Lower lobe of right lung (tissue), 2 donors: ENCODE results near the gene EXTL2. TPM values are rescaled to one million over a fixed set of nuclear protein-coding genes. Genes with fewer than 3 reads are reported as not detected.
"Not testable (repeated sequence)": the region's sequence is repeated elsewhere in the genome, so short reads cannot be mapped to it uniquely, and the experiment has no call there.

Experiments used
- ATAC-seq, 2 donors: fragments of 200-7000 bp; cut with Tn5 transposase; one replicate each; pipeline ENCODE4 v1.9.1; 2020 to 2022; ENCODE audit warnings: mild to moderate bottlenecking in 2 of 2, moderate library complexity in 2 of 2
- DNase-seq: peaks from one replicate; pipeline ENCODE4 v3.0.0-alpha.2; 2020
- H3K27ac ChIP-seq: fragments of 200-600 bp; one replicate; pipeline ENCODE4 v1.8.0; 2022
- H3K27me3 ChIP-seq: fragments of 200-600 bp; one replicate; pipeline ENCODE4 v1.8.0; 2022; ENCODE audit warnings: low read depth
- H3K36me3 ChIP-seq: fragments of 200-600 bp; one replicate; pipeline ENCODE4 v1.8.0; 2022; ENCODE audit warnings: mild to moderate bottlenecking
- H3K4me1 ChIP-seq: fragments of 200-600 bp; one replicate; pipeline ENCODE4 v1.8.0; 2022
- H3K4me3 ChIP-seq: fragments of 200-600 bp; one replicate; pipeline ENCODE4 v1.8.0; 2022; ENCODE audit warnings: mild to moderate bottlenecking
- H3K9me3 ChIP-seq: fragments of 200-600 bp; one replicate; pipeline ENCODE4 v1.8.0; 2022
- intact Hi-C: fragments of 100-400 bp; cut with DNase I; formaldehyde crosslinking; loops from one replicate; pipeline ENCODE4 v1.11.0; 2022
- total RNA-seq: library from RNA; stranded (reverse); fragmentation: NEBNext Ultra II Directional; extraction: Animal tissue kit (Norgen Biotek cat#: 25700); gene quantifications from one replicate; pipeline ENCODE4 v1.2.1, GENCODE V29; 2021
- TF ChIP-seq, protein P1 (sequence below): fragments of 200-600 bp; IDR thresholded peaks from one replicate; pipeline ENCODE4 v1.8.0; 2022; ENCODE audit warnings: antibody characterized with exemption, mild to moderate bottlenecking
- donor health status: DM: no; HTN: yes; CAD: no; lungs with severe emphysema.

The EXTL2 gene
- total RNA-seq, 1 donor from 2014 or later = 10.2 TPM

GRCh38 chr1:100936194-100936967, 41.7 kb upstream of the EXTL2 start:
- Histone ChIP-seq H3K4me1 (no peaks in the 10 kb centered on the region), H3K4me3 (no peak overlapping the region), H3K27ac (no peak overlapping the region), H3K9me3 (no peaks in the 10 kb centered on the region), H3K27me3 (no peaks in the 10 kb centered on the region), H3K36me3 (peaks cover 6% of the 10 kb centered on the region)
- ATAC-seq = no peak
- intact Hi-C loops = no loop called here
- no peak for DNase-seq
- TF ChIP-seq, protein P1, sequence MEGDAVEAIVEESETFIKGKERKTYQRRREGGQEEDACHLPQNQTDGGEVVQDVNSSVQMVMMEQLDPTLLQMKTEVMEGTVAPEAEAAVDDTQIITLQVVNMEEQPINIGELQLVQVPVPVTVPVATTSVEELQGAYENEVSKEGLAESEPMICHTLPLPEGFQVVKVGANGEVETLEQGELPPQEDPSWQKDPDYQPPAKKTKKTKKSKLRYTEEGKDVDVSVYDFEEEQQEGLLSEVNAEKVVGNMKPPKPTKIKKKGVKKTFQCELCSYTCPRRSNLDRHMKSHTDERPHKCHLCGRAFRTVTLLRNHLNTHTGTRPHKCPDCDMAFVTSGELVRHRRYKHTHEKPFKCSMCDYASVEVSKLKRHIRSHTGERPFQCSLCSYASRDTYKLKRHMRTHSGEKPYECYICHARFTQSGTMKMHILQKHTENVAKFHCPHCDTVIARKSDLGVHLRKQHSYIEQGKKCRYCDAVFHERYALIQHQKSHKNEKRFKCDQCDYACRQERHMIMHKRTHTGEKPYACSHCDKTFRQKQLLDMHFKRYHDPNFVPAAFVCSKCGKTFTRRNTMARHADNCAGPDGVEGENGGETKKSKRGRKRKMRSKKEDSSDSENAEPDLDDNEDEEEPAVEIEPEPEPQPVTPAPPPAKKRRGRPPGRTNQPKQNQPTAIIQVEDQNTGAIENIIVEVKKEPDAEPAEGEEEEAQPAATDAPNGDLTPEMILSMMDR = no peak

DNA sequence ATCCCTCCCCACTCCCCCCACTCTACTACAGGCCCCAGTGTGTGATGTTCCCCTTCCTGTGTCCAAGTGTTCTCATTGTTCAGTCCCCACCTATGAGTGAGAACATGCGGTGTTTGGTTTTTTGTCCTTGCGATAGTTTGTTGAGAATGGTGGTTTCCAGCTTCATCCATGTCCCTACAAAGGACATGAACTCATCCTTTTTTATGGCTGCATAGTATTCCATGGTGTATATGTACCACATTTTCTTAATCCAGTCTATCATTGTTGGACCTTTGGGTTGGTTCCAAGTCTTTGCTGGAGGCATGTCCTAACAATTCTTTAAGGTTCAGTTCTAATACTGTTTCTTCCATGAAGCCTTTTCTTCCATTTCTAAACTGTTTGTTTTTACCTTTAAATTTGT, 38.9 kb upstream of the EXTL2 start:
- ATAC-seq, intact Hi-C loops, H3K27ac ChIP-seq: not testable (repeated sequence)

GRCh38 chr1:100931716-100932115, 37.1 kb upstream of the EXTL2 start:
- Histone ChIP-seq H3K27me3 (no peaks in the 10 kb centered on the region), H3K9me3 (no peaks in the 10 kb centered on the region), H3K4me1 (peaks cover 5% of the 10 kb centered on the region), H3K27ac (no peak overlapping the region), H3K36me3 (no peaks in the 10 kb centered on the region), H3K4me3 (no peak overlapping the region)
- ATAC-seq (no peak), DNase-seq (no peak)
- intact Hi-C loops = no loop called here
- TF ChIP-seq, protein P1 = no peak

More for the DNA sequence above, 38.9 kb upstream of the EXTL2 start:
- H3K27me3 ChIP-seq, H3K4me1 ChIP-seq, DNase-seq, H3K4me3 ChIP-seq, H3K36me3 ChIP-seq, H3K9me3 ChIP-seq: not testable (repeated sequence)

- Histone ChIP-seq H3K9me3 (no peaks in the 10 kb centered on the region), H3K36me3 (peaks cover 11% of the 10 kb centered on the region), H3K27ac (no peak overlapping the region), H3K4me1 (peaks cover 5% of the 10 kb centered on the region), H3K4me3 (no peak overlapping the region), H3K27me3 (no peaks in the 10 kb centered on the region)
- intact Hi-C loops = no loop called here
- ATAC-seq = no peak
- TF ChIP-seq, protein P1 = no peak
- no peak for DNase-seq
These were observed 35.9 kb upstream of the EXTL2 start for GRCh38 chr1:100930494-100930893.

DNA sequence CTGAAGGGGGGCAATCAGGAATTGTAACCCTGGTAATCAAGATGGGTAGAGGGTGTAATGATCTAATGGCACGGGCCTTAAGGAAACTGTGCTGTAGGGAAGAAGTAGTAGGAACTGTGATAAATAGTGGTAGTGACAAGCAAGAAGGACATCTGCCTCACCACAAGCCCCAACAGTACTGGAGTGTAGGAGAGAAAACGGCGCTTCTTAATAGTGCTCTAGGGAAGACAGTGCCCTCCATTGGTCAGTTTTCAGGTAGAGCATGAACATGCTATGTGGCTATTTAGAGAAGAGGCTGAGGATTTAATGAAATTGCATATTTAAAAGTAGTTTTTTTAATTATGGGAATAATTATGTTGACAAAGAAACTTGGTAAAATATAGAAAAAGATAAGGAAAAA, 33.5 kb upstream of the EXTL2 start:
- Histone ChIP-seq H3K4me1 (peaks cover 5% of the 10 kb centered on the region), H3K36me3 (peaks cover 26% of the 10 kb centered on the region), H3K4me3 (no peak overlapping the region), H3K9me3 (no peaks in the 10 kb centered on the region), H3K27me3 (no peaks in the 10 kb centered on the region), H3K27ac (no peak overlapping the region)
- intact Hi-C loops = no loop called here
- TF ChIP-seq, protein P1 = no peak
- DNase-seq (no peak), ATAC-seq (no peak)

DNA sequence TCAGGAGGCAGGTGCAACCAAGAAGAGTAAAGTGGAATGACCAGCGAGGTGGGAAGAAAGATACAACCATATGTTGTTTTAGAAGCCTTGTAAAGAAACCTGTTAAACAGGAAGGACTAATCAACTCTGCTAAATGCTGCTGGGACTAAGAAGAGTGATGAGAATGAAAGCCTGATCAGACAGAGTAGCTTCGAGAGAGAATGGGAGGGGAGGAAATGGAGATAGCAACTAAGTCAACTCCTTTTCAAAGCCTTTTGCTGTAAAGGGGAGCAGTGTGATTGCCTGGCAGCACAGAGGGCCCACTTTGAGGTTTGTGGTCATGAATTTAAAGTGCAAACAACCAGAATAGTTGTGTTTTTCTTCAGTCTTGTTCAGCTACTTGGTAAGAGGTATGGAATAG, 32.6 kb upstream of the EXTL2 start:
- DNase-seq (no peak), ATAC-seq (peak in 1 of 2 donors; percentile 50)
- H3K9me3 ChIP-seq = no peaks in the 10 kb centered on the region
- peaks cover 31% of the 10 kb centered on the region for H3K36me3 ChIP-seq
- H3K4me1 ChIP-seq = peaks cover 5% of the 10 kb centered on the region
- no peak overlapping the region for H3K27ac ChIP-seq
- intact Hi-C loops = no loop called here
- TF ChIP-seq, protein P1 = no peak
- no peaks in the 10 kb centered on the region for H3K27me3 ChIP-seq
- no peak overlapping the region for H3K4me3 ChIP-seq
